HEK293 (cell line): ENCODE data around the gene COL4A3.

Experiments
- CTCF ChIP-seq: fragments of 450-650 bp; formaldehyde crosslinking; IDR thresholded peaks from 2 replicates; pipeline ENCODE4 v1.5.1; 2016; ENCODE audit warnings: missing biosample characterization, missing genetic modification characterization
- KLF8 ChIP-seq: fragments of 450-650 bp; formaldehyde crosslinking; IDR thresholded peaks from 2 replicates; pipeline ENCODE4 v1.5.1; 2016; ENCODE audit warnings: missing biosample characterization, missing genetic modification characterization
- REST ChIP-seq: fragments of 450-650 bp; formaldehyde crosslinking; IDR thresholded peaks from 2 replicates; pipeline ENCODE4 v1.5.1; 2016; ENCODE audit warnings: missing biosample characterization, missing genetic modification characterization
- SP3 ChIP-seq: fragments of 450-650 bp; formaldehyde crosslinking; IDR thresholded peaks from 2 replicates; pipeline ENCODE4 v1.5.1; 2016; ENCODE audit warnings: missing biosample characterization, missing genetic modification characterization
- YY1 ChIP-seq: fragments of 450-650 bp; formaldehyde crosslinking; IDR thresholded peaks from 2 replicates; pipeline ENCODE4 v1.5.1; 2018; ENCODE audit warnings: missing biosample characterization, missing genetic modification characterization
- ZFP69B ChIP-seq: fragments of 450-650 bp; formaldehyde crosslinking; IDR thresholded peaks from 2 replicates; pipeline ENCODE4 v1.5.1; 2016; ENCODE audit warnings: missing biosample characterization, missing genetic modification characterization
- ZNF274 ChIP-seq, 2 experiments: fragments of 200-500 bp in 1 of 2; fragments of 450-650 bp in 1 of 2; sonication (Bioruptor generic) in 1 of 2; formaldehyde crosslinking in 1 of 2; IDR thresholded peaks; 2 replicates each; pipeline versions ENCODE4 v1.5.1 to v1.6.1; 2014 to 2016; ENCODE audit warnings: borderline replicate concordance in 1 of 2, inconsistent platforms in 1 of 2, low read length in 1 of 2, missing biosample characterization in 1 of 2, missing genetic modification characterization in 1 of 2

- TF ChIP-seq CTCF (tag by site-specific recombination) (no peak), ZFP69B (tag by site-specific recombination) (no peak), REST (tag by site-specific recombination) (no peak), YY1 (tag by site-specific recombination) (no peak), KLF8 (tag by site-specific recombination) (no peak), ZNF274 (IDR thresholded peaks at IDR 0.05; ENCODE audit: low read length) (no peak), ZNF274 (tag by site-specific recombination; IDR thresholded peaks at IDR 0.05; ENCODE audit: borderline replicate concordance) (no peak), SP3 (tag by site-specific recombination) (no peak)
Observed at GRCh38 chr2:227150222-227150936, 14.0 kb upstream of the COL4A3 start.
